Endothelial cell of umbilical vein (primary cell): ENCODE results near the gene ADGRL3. TPM values are rescaled to one million over a fixed set of nuclear protein-coding genes. Genes with fewer than 3 reads are reported as not detected.

Source experiments
- BruUV-seq: library from RNA; stranded (reverse); fragments of 400-500 nt; replicated peaks from 2 replicates; lab custom pipeline; 2021; lab: Mats Ljungman, UMichigan
- CTCF ChIA-PET: fragments of 300-600, 350-600 bp; sonication (Branson Sonifier 250); formaldehyde crosslinking; loops from one replicate; lab custom pipeline; 2021; ENCODE audit warnings: antibody characterized with exemption, inconsistent platforms; lab: Charles Lee
- POLR2A ChIA-PET: fragments of 300-600, 350-600 bp; sonication (Branson Sonifier 250); formaldehyde crosslinking; loops from one replicate; lab custom pipeline; 2021; ENCODE audit warnings: antibody characterized with exemption, inconsistent platforms; lab: Charles Lee
- DNase-seq: peaks from one replicate; pipeline ENCODE4 v3.0.0-alpha.2; 2011; ENCODE audit warnings: low read depth, low spot score
- FAIRE-seq: peaks from 2 replicates; lab custom pipeline; 2011; peaks lifted over from hg19 to GRCh38; lab: Jason Lieb, UNC
- H2AFZ ChIP-seq: 2 replicates; pipeline ENCODE4 v1.6.0; 2012; ENCODE audit warnings: low read depth, low read length, control low read depth, inconsistent platforms
- H3K27ac ChIP-seq: 2 replicates; pipeline ENCODE4 v1.5.1; 2011; ENCODE audit warnings: low read depth, mild to moderate bottlenecking, control low read depth, low read length, moderate library complexity; ENCODE audit not compliant: insufficient read depth
- H3K27me3 ChIP-seq, 2 experiments: 2 replicates each; pipeline versions ENCODE4 v1.6.0 to v1.6.1; 2011; ENCODE audit warnings: low read length in 2 of 2, mixed read lengths in 1 of 2; ENCODE audit not compliant: control insufficient read depth in 2 of 2, insufficient read depth in 2 of 2
- H3K36me3 ChIP-seq, 2 experiments: 2 replicates in 1 of 2; 3 replicates in 1 of 2; pipeline ENCODE4 v1.5.1; 2011; ENCODE audit warnings: low read length in 2 of 2, mild to moderate bottlenecking in 1 of 2, moderate library complexity in 1 of 2; ENCODE audit not compliant: control insufficient read depth in 2 of 2, insufficient read depth in 2 of 2; ENCODE audit errors: extremely low read depth in 1 of 2
- H3K4me1 ChIP-seq: 3 replicates; pipeline ENCODE4 v1.5.1; 2011; ENCODE audit warnings: mild to moderate bottlenecking, low read length; ENCODE audit not compliant: control insufficient read depth, insufficient read depth; ENCODE audit errors: extremely low read depth
- H3K4me2 ChIP-seq: 2 replicates; pipeline ENCODE4 v1.6.1; 2011; ENCODE audit warnings: low read length, control low read depth, mixed read lengths; ENCODE audit not compliant: insufficient read depth
- H3K4me3 ChIP-seq, 3 experiments: fragments of 200-600 bp in 1 of 3; sonication (generic), shearing (Covaris generic) in 1 of 3; replicated peaks in 1 of 3; 2 replicates each; pipeline ENCODE4 v1.5.1; 2011 to 2016; ENCODE audit warnings: control low read depth in 3 of 3, low read length in 3 of 3, mild to moderate bottlenecking in 2 of 3, inconsistent platforms in 1 of 3, low read depth in 1 of 3, moderate library complexity in 1 of 3; ENCODE audit not compliant: insufficient read depth in 1 of 3
- H3K79me2 ChIP-seq: 2 replicates; pipeline ENCODE4 v1.6.0; 2012; ENCODE audit warnings: low read length, inconsistent platforms; ENCODE audit not compliant: control insufficient read depth, insufficient read depth
- H3K9ac ChIP-seq: replicated peaks from 2 replicates; pipeline ENCODE3; 2011; ENCODE audit warnings: low read length, control low read depth; ENCODE audit not compliant: insufficient read depth; ENCODE audit errors: extremely low read depth
- H3K9me1 ChIP-seq: replicated peaks from 3 replicates; pipeline ENCODE4 v1.6.0; 2011; ENCODE audit warnings: mild to moderate bottlenecking, low read length; ENCODE audit not compliant: control insufficient read depth, insufficient read depth; ENCODE audit errors: extremely low read depth
- H3K9me3 ChIP-seq: replicated peaks from 2 replicates; pipeline ENCODE4 v1.5.1; 2012; ENCODE audit warnings: low read length, inconsistent platforms; ENCODE audit not compliant: control insufficient read depth, insufficient read depth
- H4K20me1 ChIP-seq: replicated peaks from 2 replicates; pipeline ENCODE3; 2011; ENCODE audit warnings: mild to moderate bottlenecking, low read length; ENCODE audit not compliant: control insufficient read depth, insufficient read depth; ENCODE audit errors: extremely low read depth
- CTCF ChIP-seq, 2 donors: IDR thresholded peaks; 1 replicate in 1 of 2; 2 replicates in 1 of 2; pipeline ENCODE4 v1.5.1; 2011; ENCODE audit warnings: low read length in 2 of 2, mild to moderate bottlenecking in 2 of 2, moderate library complexity in 2 of 2, control low read depth in 1 of 2, inconsistent platforms in 1 of 2, low read depth in 1 of 2; ENCODE audit not compliant: insufficient read depth in 1 of 2; ENCODE audit errors: extremely low read depth in 1 of 2
- EZH2 ChIP-seq: IDR thresholded peaks from 2 replicates; pipeline ENCODE4 v1.6.1; 2012; ENCODE audit warnings: borderline replicate concordance, low read depth, mild to moderate bottlenecking, moderate library complexity, low read length, inconsistent platforms; ENCODE audit not compliant: severe bottlenecking
- FOS ChIP-seq: IDR thresholded peaks from 2 replicates; pipeline ENCODE4 v1.6.1; 2011; ENCODE audit warnings: mild to moderate bottlenecking, low read length, moderate library complexity, borderline replicate concordance; ENCODE audit not compliant: insufficient read depth
- GATA2 ChIP-seq: IDR thresholded peaks from 2 replicates; pipeline ENCODE4 v1.7.0; 2011; ENCODE audit warnings: low read depth, mild to moderate bottlenecking, moderate library complexity, mixed read lengths, low read length; ENCODE audit not compliant: insufficient read length, insufficient read depth
- JUN ChIP-seq: IDR thresholded peaks from 2 replicates; pipeline ENCODE4 v1.6.1; 2011; ENCODE audit warnings: borderline replicate concordance, low read depth; ENCODE audit not compliant: insufficient read length, insufficient read depth
- MAX ChIP-seq: IDR thresholded peaks from 2 replicates; pipeline ENCODE4 v1.6.1; 2011; ENCODE audit not compliant: insufficient read depth, insufficient read length
- MYC ChIP-seq: IDR thresholded peaks from one replicate; pipeline ENCODE4 v1.6.1; 2011; ENCODE audit warnings: mild to moderate bottlenecking, low read depth, low read length
- POLR2A ChIP-seq: IDR thresholded peaks from 2 replicates; pipeline ENCODE4 v1.6.1; 2012; ENCODE audit warnings: low read depth, mild to moderate bottlenecking, control low read depth, low read length
- POLR2AphosphoS5 ChIP-seq: IDR thresholded peaks from 2 replicates; pipeline ENCODE4 v1.6.1; 2012; ENCODE audit warnings: low read depth, mild to moderate bottlenecking, control low read depth, low read length, moderate library complexity; ENCODE audit not compliant: insufficient read depth
- dilution Hi-C: fragments of 300-500 bp; cut with MboI; formaldehyde crosslinking; loops from one replicate; pipeline ENCODE4 v1.15.0; 2019; ENCODE audit warnings: low sequenced_read_pairs; ENCODE audit not compliant: extremely low pct_ligation_motif_present
- intact Hi-C: fragments of 100-400 bp; cut with micrococcal nuclease; formaldehyde crosslinking; loops from one replicate; pipeline ENCODE4 v1.10.0; 2022
- polyA plus RNA-seq, 4 experiments: library from polyadenylated mRNA; depleted of rRNA in 3 of 4; stranded (reverse) in 3 of 4; unstranded in 1 of 4; fragments of >200 nt; gene quantifications; 2 replicates each; pipeline versions ENCODE4 v1.2.1 to v1.2.3, GENCODE V29; 2011 to 2012; ENCODE audit warnings: missing spikeins in 1 of 4
- total RNA-seq: library from RNA; stranded (reverse); gene quantifications from 2 replicates; pipeline ENCODE4 v1.2.3, GENCODE V29; 2021

ADGRL3 gene
- total and polyA plus RNA-seq, 2 donors (not counting 3 experiments of a cell fraction or from before 2014, with no cell fraction given): not detected

- dilution Hi-C loops (no loop called here), intact Hi-C loops (no loop called here)
- no peaks in the 10 kb centered on the region for H3K36me3 ChIP-seq
- POLR2A ChIA-PET: no interaction called here
- no peak overlapping the region for H3K4me2 ChIP-seq
- no peaks in the 10 kb centered on the region for H3K9me1 ChIP-seq
- H3K79me2 ChIP-seq: no peaks in the 10 kb centered on the region
- H3K9me3 ChIP-seq: no peaks in the 10 kb centered on the region
- H4K20me1 ChIP-seq: no peaks in the 10 kb centered on the region
- no TSS peak for BruUV-seq
- no peak overlapping the region for H3K4me3 ChIP-seq
- DNase-seq (no peak), FAIRE-seq (no peak)
- no peak overlapping the region for H3K27ac ChIP-seq
- CTCF ChIA-PET: no interaction called here
- H3K4me1 ChIP-seq: no peaks in the 10 kb centered on the region
- TF ChIP-seq MYC: no peak
- no peak for TF ChIP-seq JUN
- no peak for TF ChIP-seq GATA2
- no peak for TF ChIP-seq POLR2AphosphoS5
- TF ChIP-seq MAX: no peak
- no peak for TF ChIP-seq CTCF (IDR thresholded peaks at IDR 0.05; ENCODE audit: extremely low read depth in 1 of 2, insufficient read depth in 1 of 2, low read depth in 1 of 2, low read length in 2 of 2)
- TF ChIP-seq POLR2A: no peak
- TF ChIP-seq EZH2: no peak
- no peak for TF ChIP-seq FOS
- no peak overlapping the region for H3K9ac ChIP-seq
- H2AFZ ChIP-seq: no peak overlapping the region
- no peaks in the 10 kb centered on the region for H3K27me3 ChIP-seq
Observed at GRCh38 chr4:61915501-61915900, 715.4 kb downstream of the ADGRL3 start.
